PFSK-1 (cell line): ENCODE measurements around the gene CMIP.

ENCODE experiments used
- POLR2AphosphoS5 ChIP-seq: IDR thresholded peaks from 2 replicates; pipeline ENCODE4 v1.6.1; 2012; ENCODE audit warnings: low read depth, mild to moderate bottlenecking, control low read depth, low read length, moderate library complexity
- SIN3A ChIP-seq: IDR thresholded peaks from 2 replicates; pipeline ENCODE4 v1.6.1; 2012; ENCODE audit warnings: mild to moderate bottlenecking, low read length, moderate library complexity, borderline replicate concordance; ENCODE audit not compliant: insufficient read depth

DNA sequence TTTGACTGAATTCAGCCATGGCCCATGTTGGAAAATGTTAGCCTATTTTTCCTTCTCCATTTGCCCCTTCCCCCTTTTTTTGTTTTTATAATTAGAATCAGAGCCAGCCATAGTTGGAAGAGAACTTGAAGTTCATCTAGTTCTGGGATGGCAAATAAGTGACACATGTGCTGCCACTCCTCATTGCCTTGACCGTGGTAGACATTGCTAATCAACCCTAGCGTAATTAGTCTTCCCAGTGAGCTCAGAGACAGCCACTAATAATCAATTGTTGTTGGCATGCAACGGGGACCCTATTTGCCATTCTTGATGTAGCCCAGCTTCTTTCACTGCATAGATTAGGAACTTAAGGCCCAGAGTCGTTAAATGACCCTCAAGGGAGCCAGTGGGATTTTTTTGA lies 16.6 kb downstream of the CMIP start:
- TF ChIP-seq POLR2AphosphoS5, result no peak
- TF ChIP-seq SIN3A, result no peak
